Measurements from ENCODE around the gene MANBA. TPM values are rescaled to one million over a fixed set of nuclear protein-coding genes. Genes with fewer than 3 reads are reported as not detected.
A peak's percentile ranks its signal among the peaks of the same experiment; 100 is the strongest.

MANBA gene
- total and polyA plus RNA-seq, 4 donors = 19.9 to 100 (median 32.1) TPM

- 91 to 95% methylated on average over 13 of the region's 13 CpGs for WGBS, 2 donors
- no peaks in the 10 kb centered on the region for H3K27me3 ChIP-seq (ENCODE audit: control insufficient read depth in 3 of 3, insufficient read depth in 3 of 3, low read length in 2 of 3)
- H3K4me1 ChIP-seq (ENCODE audit: control insufficient read depth in 5 of 5, insufficient read depth in 5 of 5, low read length in 5 of 5) = peaks cover 0 to 11% (median 0%) of the 10 kb centered on the region in 5 donors
- no peak overlapping the region for H3K9ac ChIP-seq (ENCODE audit: insufficient read depth in 1 of 2, low read length in 2 of 2)
- no peaks in the 10 kb centered on the region for H3K9me3 ChIP-seq (ENCODE audit: control insufficient read depth in 4 of 4, insufficient read depth in 3 of 4, low read length in 3 of 4)
- ATAC-seq (ENCODE audit: insufficient read depth, low FRiP score) = no peak
- no peak overlapping the region for H3K4me3 ChIP-seq
- H3K36me3 ChIP-seq (ENCODE audit: control insufficient read depth in 4 of 4, insufficient read depth in 4 of 4, low read length in 4 of 4) = peaks cover 0 to 14% (median 7%) of the 10 kb centered on the region in 4 donors
- H3K27ac ChIP-seq (ENCODE audit: low read depth in 1 of 2, low read length in 1 of 2) = no peak overlapping the region
- TF ChIP-seq CTCF (IDR thresholded peaks at IDR 0.05; ENCODE audit: control extremely low read depth, extremely low read depth) = no peak
- DNase-seq = no peak
Observed at GRCh38 chr4:102629673-102630072, 131.1 kb downstream of the MANBA start.

GRCh38 chr4:102627831-102628523 is 132.8 kb downstream of the MANBA start:
- TF ChIP-seq CTCF (IDR thresholded peaks at IDR 0.05; ENCODE audit: control extremely low read depth, extremely low read depth) = no peak
- DNase-seq (no peak), ATAC-seq (ENCODE audit: insufficient read depth, low FRiP score) (no peak)
- Histone ChIP-seq H3K36me3 (ENCODE audit: control insufficient read depth in 4 of 4, insufficient read depth in 4 of 4, low read length in 4 of 4) (peaks cover 0 to 8% (median 3%) of the 10 kb centered on the region in 4 donors), H3K9ac (ENCODE audit: insufficient read depth in 1 of 2, low read length in 2 of 2) (no peak overlapping the region), H3K4me1 (ENCODE audit: control insufficient read depth in 5 of 5, insufficient read depth in 5 of 5, low read length in 5 of 5) (peaks cover 0 to 4% (median 0%) of the 10 kb centered on the region in 5 donors), H3K4me3 (no peak overlapping the region), H3K9me3 (ENCODE audit: control insufficient read depth in 4 of 4, insufficient read depth in 3 of 4, low read length in 3 of 4) (no peaks in the 10 kb centered on the region), H3K27ac (ENCODE audit: low read depth in 1 of 2, low read length in 1 of 2) (no peak overlapping the region), H3K27me3 (ENCODE audit: control insufficient read depth in 3 of 3, insufficient read depth in 3 of 3, low read length in 2 of 3) (no peaks in the 10 kb centered on the region)
- 72 to 77% methylated on average over 3 of the region's 3 CpGs for WGBS, 2 donors

GRCh38 chr4:102625232-102625930 is 135.4 kb downstream of the MANBA start:
- H3K27me3 ChIP-seq (ENCODE audit: control insufficient read depth in 3 of 3, insufficient read depth in 3 of 3, low read length in 2 of 3) = no peaks in the 10 kb centered on the region
- no peaks in the 10 kb centered on the region for H3K9me3 ChIP-seq (ENCODE audit: control insufficient read depth in 4 of 4, insufficient read depth in 3 of 4, low read length in 3 of 4)
- no peak overlapping the region for H3K27ac ChIP-seq (ENCODE audit: low read depth in 1 of 2, low read length in 1 of 2)
- H3K4me1 ChIP-seq (ENCODE audit: control insufficient read depth in 5 of 5, insufficient read depth in 5 of 5, low read length in 5 of 5) = no peaks in the 10 kb centered on the region
- ATAC-seq (ENCODE audit: insufficient read depth, low FRiP score) = no peak
- peak; percentile 56 for TF ChIP-seq CTCF (IDR thresholded peaks at IDR 0.05; ENCODE audit: control extremely low read depth, extremely low read depth)
- 43 to 58% methylated on average over 3 of the region's 3 CpGs for WGBS, 2 donors
- no peaks in the 10 kb centered on the region for H3K36me3 ChIP-seq (ENCODE audit: control insufficient read depth in 4 of 4, insufficient read depth in 4 of 4, low read length in 4 of 4)
- DNase-seq = peak; percentile 38 to 62 (median 50)
- no peak overlapping the region for H3K4me3 ChIP-seq
- no peak overlapping the region for H3K9ac ChIP-seq (ENCODE audit: insufficient read depth in 1 of 2, low read length in 2 of 2)

Measured in lung (tissue), 12 donors.